Measurements from ENCODE around the gene CAVIN1.

Gene CAVIN1

GRCh38 chr17:42388381-42389134 is 34.5 kb downstream of the CAVIN1 start, which contains the start of gene STAT3:
TSS of gene STAT3 (minus strand) at chr17:42388442. CDS start at chr17:42348516, 39,926 bp downstream.
- H3K4me3 ChIP-seq (replicated peaks; ENCODE audit: insufficient read depth, low read length) = peak within 1 kb of the TSS; percentile 87
- TF ChIP-seq SPI1 (IDR thresholded peaks at IDR 0.05; ENCODE audit: borderline replicate concordance, low read depth) (peak; percentile 49; the same call in 1 of the 2 replicates), GABPA (IDR thresholded peaks at IDR 0.05; ENCODE audit: low read depth) (peak; percentile 35; the same call in 1 of the 2 replicates), POLR2AphosphoS5 (IDR thresholded peaks at IDR 0.05; ENCODE audit: low read depth) (peak; percentile 65; the same call in 1 of the 2 replicates)
- TF ChIP-seq, protein P1, sequence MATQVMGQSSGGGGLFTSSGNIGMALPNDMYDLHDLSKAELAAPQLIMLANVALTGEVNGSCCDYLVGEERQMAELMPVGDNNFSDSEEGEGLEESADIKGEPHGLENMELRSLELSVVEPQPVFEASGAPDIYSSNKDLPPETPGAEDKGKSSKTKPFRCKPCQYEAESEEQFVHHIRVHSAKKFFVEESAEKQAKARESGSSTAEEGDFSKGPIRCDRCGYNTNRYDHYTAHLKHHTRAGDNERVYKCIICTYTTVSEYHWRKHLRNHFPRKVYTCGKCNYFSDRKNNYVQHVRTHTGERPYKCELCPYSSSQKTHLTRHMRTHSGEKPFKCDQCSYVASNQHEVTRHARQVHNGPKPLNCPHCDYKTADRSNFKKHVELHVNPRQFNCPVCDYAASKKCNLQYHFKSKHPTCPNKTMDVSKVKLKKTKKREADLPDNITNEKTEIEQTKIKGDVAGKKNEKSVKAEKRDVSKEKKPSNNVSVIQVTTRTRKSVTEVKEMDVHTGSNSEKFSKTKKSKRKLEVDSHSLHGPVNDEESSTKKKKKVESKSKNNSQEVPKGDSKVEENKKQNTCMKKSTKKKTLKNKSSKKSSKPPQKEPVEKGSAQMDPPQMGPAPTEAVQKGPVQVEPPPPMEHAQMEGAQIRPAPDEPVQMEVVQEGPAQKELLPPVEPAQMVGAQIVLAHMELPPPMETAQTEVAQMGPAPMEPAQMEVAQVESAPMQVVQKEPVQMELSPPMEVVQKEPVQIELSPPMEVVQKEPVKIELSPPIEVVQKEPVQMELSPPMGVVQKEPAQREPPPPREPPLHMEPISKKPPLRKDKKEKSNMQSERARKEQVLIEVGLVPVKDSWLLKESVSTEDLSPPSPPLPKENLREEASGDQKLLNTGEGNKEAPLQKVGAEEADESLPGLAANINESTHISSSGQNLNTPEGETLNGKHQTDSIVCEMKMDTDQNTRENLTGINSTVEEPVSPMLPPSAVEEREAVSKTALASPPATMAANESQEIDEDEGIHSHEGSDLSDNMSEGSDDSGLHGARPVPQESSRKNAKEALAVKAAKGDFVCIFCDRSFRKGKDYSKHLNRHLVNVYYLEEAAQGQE (IDR thresholded peaks at IDR 0.05; ENCODE audit: insufficient replicate concordance, low read depth) = no peak
- no peaks in the 10 kb centered on the region for H3K27me3 ChIP-seq (ENCODE audit: insufficient read depth, poor library complexity, severe bottlenecking)
- peak; percentile 99 to 100 for DNase-seq (ENCODE audit: low read depth in 1 of 2, low spot score in 1 of 2)
- peak within 1 kb of the TSS; percentile 89 for H3K27ac ChIP-seq (replicated peaks)

- Histone ChIP-seq H3K27me3 (ENCODE audit: insufficient read depth, poor library complexity, severe bottlenecking) (no peaks in the 10 kb centered on the region), H3K4me3 (replicated peaks; ENCODE audit: insufficient read depth, low read length) (peak overlapping the region; percentile 87), H3K27ac (replicated peaks) (peak overlapping the region; percentile 89)
- DNase-seq (ENCODE audit: low read depth in 1 of 2, low spot score in 1 of 2) = peak; percentile 64 to 72
- TF ChIP-seq SPI1 (IDR thresholded peaks at IDR 0.05; ENCODE audit: borderline replicate concordance, low read depth) (peak; percentile 56), GABPA (IDR thresholded peaks at IDR 0.05; ENCODE audit: low read depth) (no peak)
- TF ChIP-seq, protein P2, sequence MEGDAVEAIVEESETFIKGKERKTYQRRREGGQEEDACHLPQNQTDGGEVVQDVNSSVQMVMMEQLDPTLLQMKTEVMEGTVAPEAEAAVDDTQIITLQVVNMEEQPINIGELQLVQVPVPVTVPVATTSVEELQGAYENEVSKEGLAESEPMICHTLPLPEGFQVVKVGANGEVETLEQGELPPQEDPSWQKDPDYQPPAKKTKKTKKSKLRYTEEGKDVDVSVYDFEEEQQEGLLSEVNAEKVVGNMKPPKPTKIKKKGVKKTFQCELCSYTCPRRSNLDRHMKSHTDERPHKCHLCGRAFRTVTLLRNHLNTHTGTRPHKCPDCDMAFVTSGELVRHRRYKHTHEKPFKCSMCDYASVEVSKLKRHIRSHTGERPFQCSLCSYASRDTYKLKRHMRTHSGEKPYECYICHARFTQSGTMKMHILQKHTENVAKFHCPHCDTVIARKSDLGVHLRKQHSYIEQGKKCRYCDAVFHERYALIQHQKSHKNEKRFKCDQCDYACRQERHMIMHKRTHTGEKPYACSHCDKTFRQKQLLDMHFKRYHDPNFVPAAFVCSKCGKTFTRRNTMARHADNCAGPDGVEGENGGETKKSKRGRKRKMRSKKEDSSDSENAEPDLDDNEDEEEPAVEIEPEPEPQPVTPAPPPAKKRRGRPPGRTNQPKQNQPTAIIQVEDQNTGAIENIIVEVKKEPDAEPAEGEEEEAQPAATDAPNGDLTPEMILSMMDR (IDR thresholded peaks at IDR 0.05; ENCODE audit: insufficient read depth, low read length) = no peak
Observed at GRCh38 chr17:42387661-42388380, 35.2 kb downstream of the CAVIN1 start.

- H3K27ac ChIP-seq (replicated peaks) = peak overlapping the region; percentile 89
- no peaks in the 10 kb centered on the region for H3K27me3 ChIP-seq (ENCODE audit: insufficient read depth, poor library complexity, severe bottlenecking)
- no peak for TF ChIP-seq GABPA (IDR thresholded peaks at IDR 0.05; ENCODE audit: low read depth)
- TF ChIP-seq POLR2AphosphoS5 (IDR thresholded peaks at IDR 0.05; ENCODE audit: low read depth) = no peak
- TF ChIP-seq SPI1 (IDR thresholded peaks at IDR 0.05; ENCODE audit: borderline replicate concordance, low read depth) = no peak
- TF ChIP-seq, protein P1 (IDR thresholded peaks at IDR 0.05; ENCODE audit: insufficient replicate concordance, low read depth) = no peak
- TF ChIP-seq, protein P2 (IDR thresholded peaks at IDR 0.05; ENCODE audit: insufficient read depth, low read length) = no peak
- peak; percentile 54 to 69 for DNase-seq (ENCODE audit: low read depth in 1 of 2, low spot score in 1 of 2)
- H3K4me3 ChIP-seq (replicated peaks; ENCODE audit: insufficient read depth, low read length) = peak overlapping the region; percentile 87
Observed at GRCh38 chr17:42386777-42387657, 36.0 kb downstream of the CAVIN1 start.

Measured in HL-60 (cell line).